Transverse colon (tissue), 4 donors: Measurements from ENCODE around the gene SREBF1. TPM values are rescaled to one million over a fixed set of nuclear protein-coding genes. Genes with fewer than 3 reads are reported as not detected.

ENCODE experiments used
- DNase-seq: peaks from one replicate; pipeline ENCODE4 v3.0.0-alpha.2; 2019
- H3K27ac ChIP-seq, 4 donors: fragments of 200-600 bp; sonication (generic); 2 replicates each; pipeline ENCODE4 v1.5.1; 2016 to 2018; ENCODE audit warnings: inconsistent platforms in 4 of 4
- H3K27me3 ChIP-seq: fragments of 200-600 bp; sonication (generic); 2 replicates; pipeline ENCODE4 v1.5.1; 2017; ENCODE audit warnings: inconsistent platforms
- H3K36me3 ChIP-seq, 4 donors: fragments of 200-600 bp; sonication (generic); 2 replicates each; pipeline ENCODE4 v1.5.1; 2017 to 2019; ENCODE audit warnings: inconsistent platforms in 4 of 4
- H3K4me1 ChIP-seq, 4 donors: fragments of 200-600 bp; sonication (generic); 2 replicates each; pipeline ENCODE4 v1.5.1; 2017 to 2020; ENCODE audit warnings: inconsistent platforms in 4 of 4
- H3K4me3 ChIP-seq, 4 donors: fragments of 200-600 bp; sonication (generic); 1 replicate in 1 of 4; 2 replicates in 3 of 4; pipeline versions ENCODE4 v1.5.1 to v1.6.1; 2017 to 2019; ENCODE audit warnings: inconsistent platforms in 4 of 4
- H3K9me3 ChIP-seq, 2 donors: fragments of 200-600 bp; sonication (generic); 2 replicates each; pipeline ENCODE4 v1.5.1; 2017 to 2019; ENCODE audit warnings: inconsistent platforms in 2 of 2
- CTCF ChIP-seq, 5 experiments: fragments of 200-600 bp in 3 of 5; fragments of 450-650 bp in 2 of 5; sonication (generic) in 3 of 5; IDR thresholded peaks; 1 replicate in 2 of 5; 2 replicates in 3 of 5; pipeline ENCODE4 v1.5.1; 2016 to 2017; ENCODE audit warnings: antibody characterized with exemption in 5 of 5, inconsistent platforms in 3 of 5, mild to moderate bottlenecking in 2 of 5, moderate library complexity in 1 of 5
- EP300 ChIP-seq: sonication (generic); formaldehyde crosslinking; IDR thresholded peaks from one replicate; pipeline ENCODE4 v1.6.1; 2017; ENCODE audit warnings: antibody characterized with exemption, low read depth
- POLR2A ChIP-seq: fragments of 450-650 bp; IDR thresholded peaks from one replicate; pipeline ENCODE4 v1.6.1; 2016; ENCODE audit warnings: antibody characterized with exemption, mild to moderate bottlenecking, moderate library complexity
- POLR2AphosphoS5 ChIP-seq, 3 donors: sonication (generic); formaldehyde crosslinking; IDR thresholded peaks; one replicate each; pipeline ENCODE4 v1.6.1; 2016; ENCODE audit warnings: antibody characterized with exemption in 3 of 3
- WGBS, 2 donors: methylation state at CpG; one replicate each; pipeline ENCODE4 v1.1.5; 2018; ENCODE audit warnings: low coverage in 1 of 2; 5-methylcytosine and 5-hydroxymethylcytosine counted together
- in situ Hi-C, 4 donors: fragments of 200-750 bp; cut with MboI; loops; one replicate each; pipeline versions ENCODE4 v1.15.0 to v1.15.1; 2017; ENCODE audit warnings: low sequenced_read_pairs in 3 of 4, low pct_ligation_motif_present in 1 of 4, low pct_unique_long_range_greater_than_20kb in 1 of 4
- intact Hi-C: fragments of 100-400 bp; cut with DNase I; formaldehyde crosslinking; loops from one replicate; pipeline ENCODE4 v1.15.1; 2023; ENCODE audit warnings: low total_unique reads
- total RNA-seq, 4 donors: library from RNA; depleted of rRNA; stranded (reverse); fragments of >200 nt; gene quantifications; one replicate each; pipeline ENCODE4 v1.1.0, GENCODE V29; 2016

Gene SREBF1
- total RNA-seq, 4 donors from 2014 or later, result 45.7 to 206 (median 148) TPM

DNA sequence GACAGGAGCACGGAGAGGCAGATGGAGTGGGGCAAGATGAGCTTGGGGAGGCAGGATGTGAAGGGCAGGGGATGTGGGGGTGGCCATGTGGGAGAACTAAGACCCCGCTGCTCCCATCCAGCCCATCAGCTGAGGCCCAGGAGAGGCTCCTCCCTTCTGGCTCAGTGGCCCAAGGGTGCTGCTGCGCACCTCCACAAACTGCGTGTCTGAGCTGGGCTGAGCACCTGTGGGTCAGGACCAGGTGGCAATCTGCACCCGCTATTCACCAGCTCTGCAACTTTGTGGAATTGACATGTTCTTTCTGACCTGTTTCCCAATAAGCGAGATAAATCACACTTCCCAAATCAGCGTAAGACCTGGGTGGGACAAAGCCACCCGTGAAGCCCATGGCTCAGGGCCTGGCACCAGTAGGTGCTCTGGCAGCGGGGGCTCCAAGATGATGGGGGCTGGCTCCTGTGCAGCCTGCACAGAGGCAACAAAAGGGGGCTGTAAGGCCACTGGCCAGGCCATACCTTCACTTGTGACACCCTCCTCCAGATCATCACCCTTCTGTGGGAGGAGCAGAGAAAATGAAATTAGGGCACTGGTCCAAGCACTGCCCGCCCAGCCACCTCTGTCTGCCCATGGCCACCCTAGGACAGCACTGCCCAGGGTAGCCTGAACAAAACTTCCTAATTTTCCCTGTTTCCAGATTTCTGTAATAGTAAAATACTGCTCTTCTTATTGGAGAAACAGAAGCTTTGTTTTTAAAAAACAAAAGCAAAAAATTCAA lies 11.7 kb upstream of the SREBF1 start:
- DNase-seq, result no peak
- Histone ChIP-seq H3K4me3 (no peak overlapping the region), H3K9me3 (no peaks in the 10 kb centered on the region), H3K36me3 (no peaks in the 10 kb centered on the region), H3K27ac (peak overlapping the region; percentile 65 to 82 (median 72)), H3K27me3 (no peaks in the 10 kb centered on the region), H3K4me1 (peaks cover 16 to 29% (median 18%) of the 10 kb centered on the region in 4 donors)
- TF ChIP-seq POLR2AphosphoS5 (IDR thresholded peaks at IDR 0.05), result no peak
- TF ChIP-seq CTCF (IDR thresholded peaks at IDR 0.05), result no peak
- no peak for TF ChIP-seq POLR2A
- no peak for TF ChIP-seq EP300
- in situ Hi-C loops, result no loop called here
- intact Hi-C loops, result no loop called here
- 88 to 95% methylated on average over 1 to 10 of the region's 10 CpGs for WGBS, 2 donors

DNA sequence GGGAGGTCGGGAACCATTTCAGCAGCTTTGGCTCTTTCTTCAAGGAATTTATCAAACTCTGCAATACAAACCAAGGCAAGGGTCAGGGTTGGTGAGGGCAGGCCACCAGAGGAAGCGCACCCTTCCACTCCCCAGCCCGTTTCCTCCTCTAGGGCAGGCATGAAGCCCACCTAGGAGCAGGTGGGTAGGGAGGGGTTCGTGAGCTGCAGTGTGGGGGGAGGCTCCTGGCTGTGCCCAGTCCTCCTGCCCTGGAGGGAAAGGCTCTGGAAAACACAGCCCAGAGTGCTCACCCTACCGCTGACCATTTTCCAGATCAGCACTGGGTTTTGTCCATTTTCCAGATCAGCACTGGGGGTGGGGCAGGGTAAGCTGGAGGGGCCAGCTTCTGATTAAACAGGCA lies 10.9 kb upstream of the SREBF1 start:
- WGBS, 2 donors, result 95% methylated on average over 5 of the region's 5 CpGs; no CpG with 5 or more reads in 1 of the 2 donors
- Histone ChIP-seq H3K27me3 (no peaks in the 10 kb centered on the region), H3K27ac (no peak overlapping the region), H3K9me3 (no peaks in the 10 kb centered on the region), H3K4me3 (no peak overlapping the region), H3K36me3 (no peaks in the 10 kb centered on the region), H3K4me1 (peaks cover 16 to 29% (median 18%) of the 10 kb centered on the region in 4 donors)
- TF ChIP-seq POLR2A, result no peak
- TF ChIP-seq CTCF (IDR thresholded peaks at IDR 0.05), result no peak
- TF ChIP-seq POLR2AphosphoS5 (IDR thresholded peaks at IDR 0.05), result no peak
- TF ChIP-seq EP300, result no peak
- in situ Hi-C loops (no loop called here), intact Hi-C loops (no loop called here)
- no peak for DNase-seq

DNA sequence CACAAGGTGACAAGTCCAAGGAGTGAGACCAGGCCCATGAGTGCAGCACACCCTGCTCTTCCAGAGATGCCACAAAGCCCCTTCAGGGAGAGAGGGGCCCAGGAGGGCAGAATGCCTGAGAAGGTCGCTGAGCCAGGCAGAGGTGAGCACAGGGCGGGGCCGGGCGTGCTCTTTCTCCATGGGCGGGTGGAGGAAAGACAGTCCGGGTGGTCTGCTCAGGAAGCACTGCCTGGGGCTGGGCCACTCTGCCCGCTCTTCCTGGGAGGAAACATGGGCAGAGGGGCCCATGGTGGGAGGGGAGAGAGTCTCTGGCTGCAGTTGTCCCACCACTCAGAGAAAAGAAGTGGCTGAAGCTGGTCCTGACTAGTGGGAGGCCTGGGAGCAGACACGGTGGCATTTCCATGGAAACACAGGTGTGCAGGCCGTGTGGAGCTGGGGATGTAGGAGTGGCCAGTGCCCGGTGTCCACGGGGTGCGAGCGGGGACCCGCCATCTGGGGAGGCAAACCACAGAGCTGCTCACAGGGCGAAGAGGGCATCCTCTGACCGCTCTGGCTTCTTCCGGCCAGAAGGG lies 10.4 kb upstream of the SREBF1 start:
- peaks cover 16 to 29% (median 18%) of the 10 kb centered on the region in 4 donors for H3K4me1 ChIP-seq
- no peaks in the 10 kb centered on the region for H3K9me3 ChIP-seq
- H3K27ac ChIP-seq, result no peak overlapping the region
- TF ChIP-seq CTCF (IDR thresholded peaks at IDR 0.05) (no peak), POLR2AphosphoS5 (IDR thresholded peaks at IDR 0.05) (no peak), EP300 (no peak), POLR2A (no peak)
- intact Hi-C loops, result no loop called here
- WGBS, 2 donors, result 60 to 83% methylated on average over 1 to 17 of the region's 17 CpGs
- H3K4me3 ChIP-seq, result no peak overlapping the region
- in situ Hi-C loops, result no loop called here
- H3K27me3 ChIP-seq, result no peaks in the 10 kb centered on the region
- H3K36me3 ChIP-seq, result no peaks in the 10 kb centered on the region
- no peak for DNase-seq

- H3K36me3 ChIP-seq, result no peaks in the 10 kb centered on the region
- TF ChIP-seq POLR2AphosphoS5 (IDR thresholded peaks at IDR 0.05) (peak in 1 of 3 donors; percentile 18), EP300 (no peak), CTCF (IDR thresholded peaks at IDR 0.05) (no peak)
- H3K9me3 ChIP-seq, result no peaks in the 10 kb centered on the region
- no peak for DNase-seq
- 90 to 100% methylated on average over 1 to 8 of the region's 8 CpGs for WGBS, 2 donors
- intact Hi-C loops, result no loop called here
- H3K4me1 ChIP-seq, result peaks cover 16 to 29% (median 18%) of the 10 kb centered on the region in 4 donors
- H3K4me3 ChIP-seq, result no peak overlapping the region
- no peaks in the 10 kb centered on the region for H3K27me3 ChIP-seq
- H3K27ac ChIP-seq, result no peak overlapping the region
- in situ Hi-C loops, result no loop called here
Observed at GRCh38 chr17:17846645-17847044, 9.9 kb upstream of the SREBF1 start.
